BJ (cell line): ENCODE measurements around the gene DCLK1. TPM values are rescaled to one million over a fixed set of nuclear protein-coding genes. Genes with fewer than 3 reads are reported as not detected.
A peak's percentile ranks its signal among the peaks of the same experiment; 100 is the strongest.

Experiments
- CTCF ChIA-PET: fragments of 350-600 bp; formaldehyde crosslinking; extraction: SDS; loops from one replicate; lab custom pipeline; 2021; ENCODE audit warnings: antibody characterized with exemption, inconsistent platforms; lab: Yijun Ruan, JAX
- POLR2A ChIA-PET: fragments of 300-600 bp; sonication (Branson Sonifier 250); formaldehyde crosslinking; extraction: SDS; loops from one replicate; lab custom pipeline; 2021; ENCODE audit warnings: antibody characterized with exemption; lab: Charles Lee
- DNase-seq: peaks from one replicate; pipeline ENCODE4 v3.0.0-alpha.2; 2011; ENCODE audit warnings: low read depth
- H3K27me3 ChIP-seq: 2 replicates; pipeline ENCODE4 v1.6.0; 2011; ENCODE audit warnings: low read length; ENCODE audit not compliant: control insufficient read depth, insufficient read depth
- H3K36me3 ChIP-seq: 2 replicates; pipeline ENCODE4 v1.5.1; 2011; ENCODE audit warnings: low read length; ENCODE audit not compliant: control insufficient read depth, insufficient read depth
- H3K4me3 ChIP-seq: 2 replicates; pipeline ENCODE4 v1.5.1; 2011; ENCODE audit warnings: low read depth, mild to moderate bottlenecking, control low read depth, low read length
- polyA plus RNA-seq: library from polyadenylated mRNA; depleted of rRNA; stranded (reverse); fragments of >200 nt; gene quantifications from 2 replicates; pipeline ENCODE4 v1.2.3, GENCODE V29; 2011
- TF ChIP-seq, protein P1 (sequence below): IDR thresholded peaks from 2 replicates; pipeline ENCODE4 v1.5.1; 2011; ENCODE audit warnings: low read depth, mild to moderate bottlenecking, control low read depth, inconsistent platforms, low read length, moderate library complexity; ENCODE audit not compliant: insufficient read depth

The DCLK1 gene
- polyA plus RNA-seq, 1 experiment: 1.1 TPM

DNA sequence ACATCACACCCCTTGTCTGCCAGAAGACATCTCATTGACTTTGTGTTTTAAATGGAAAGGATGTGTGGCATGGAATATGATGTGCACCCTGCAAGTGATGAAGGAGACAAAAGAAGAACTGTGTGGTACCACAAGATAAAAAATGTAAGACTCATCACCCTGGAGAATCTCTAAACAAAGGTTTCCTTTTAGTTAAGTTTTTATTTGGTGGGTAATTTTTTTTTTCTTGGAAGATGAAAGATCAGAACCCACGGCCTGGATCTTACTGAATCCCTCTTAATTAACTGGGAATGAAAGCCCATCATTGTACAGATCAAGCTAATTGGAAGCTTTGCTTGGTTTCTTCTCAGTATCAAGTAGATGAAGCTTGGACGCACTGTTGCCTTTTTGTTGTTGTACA, 129.6 kb downstream of the DCLK1 start:
- ChIA-PET POLR2A (no interaction called here), CTCF (interaction anchor here (0.6 kb wide), 1 partner anchor 136 kb away, joined by 3 read pairs; no protein-coding TSS in a partner anchor)
- Histone ChIP-seq H3K36me3 (no peaks in the 10 kb centered on the region), H3K27me3 (no peaks in the 10 kb centered on the region), H3K4me3 (no peak overlapping the region)
- TF ChIP-seq, protein P1, sequence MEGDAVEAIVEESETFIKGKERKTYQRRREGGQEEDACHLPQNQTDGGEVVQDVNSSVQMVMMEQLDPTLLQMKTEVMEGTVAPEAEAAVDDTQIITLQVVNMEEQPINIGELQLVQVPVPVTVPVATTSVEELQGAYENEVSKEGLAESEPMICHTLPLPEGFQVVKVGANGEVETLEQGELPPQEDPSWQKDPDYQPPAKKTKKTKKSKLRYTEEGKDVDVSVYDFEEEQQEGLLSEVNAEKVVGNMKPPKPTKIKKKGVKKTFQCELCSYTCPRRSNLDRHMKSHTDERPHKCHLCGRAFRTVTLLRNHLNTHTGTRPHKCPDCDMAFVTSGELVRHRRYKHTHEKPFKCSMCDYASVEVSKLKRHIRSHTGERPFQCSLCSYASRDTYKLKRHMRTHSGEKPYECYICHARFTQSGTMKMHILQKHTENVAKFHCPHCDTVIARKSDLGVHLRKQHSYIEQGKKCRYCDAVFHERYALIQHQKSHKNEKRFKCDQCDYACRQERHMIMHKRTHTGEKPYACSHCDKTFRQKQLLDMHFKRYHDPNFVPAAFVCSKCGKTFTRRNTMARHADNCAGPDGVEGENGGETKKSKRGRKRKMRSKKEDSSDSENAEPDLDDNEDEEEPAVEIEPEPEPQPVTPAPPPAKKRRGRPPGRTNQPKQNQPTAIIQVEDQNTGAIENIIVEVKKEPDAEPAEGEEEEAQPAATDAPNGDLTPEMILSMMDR: no peak
- no peak for DNase-seq

DNA sequence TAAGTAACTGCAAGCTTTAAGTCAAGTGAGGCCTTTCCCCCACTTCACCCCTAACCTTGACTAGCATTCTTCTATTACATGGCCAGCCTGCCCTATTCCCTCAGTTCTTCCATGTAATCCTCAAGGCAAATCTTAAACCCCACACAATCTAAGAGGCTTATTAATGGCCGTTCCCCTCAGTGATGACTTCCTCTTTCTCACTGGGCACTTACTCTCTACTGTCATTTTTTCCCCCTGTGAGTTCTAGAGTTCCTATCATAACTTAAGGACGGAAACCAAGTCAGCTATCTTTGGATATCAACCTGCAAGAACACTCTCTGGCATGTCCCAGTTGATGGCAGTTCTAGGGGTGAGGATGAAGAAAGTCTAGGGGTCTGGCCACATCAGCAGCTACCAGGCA, 131.2 kb downstream of the DCLK1 start:
- TF ChIP-seq, protein P1: no peak
- Histone ChIP-seq H3K36me3 (no peaks in the 10 kb centered on the region), H3K4me3 (no peak overlapping the region), H3K27me3 (no peaks in the 10 kb centered on the region)
- DNase-seq: no peak
- POLR2A ChIA-PET: no interaction called here
- CTCF ChIA-PET: no interaction called here

DNA sequence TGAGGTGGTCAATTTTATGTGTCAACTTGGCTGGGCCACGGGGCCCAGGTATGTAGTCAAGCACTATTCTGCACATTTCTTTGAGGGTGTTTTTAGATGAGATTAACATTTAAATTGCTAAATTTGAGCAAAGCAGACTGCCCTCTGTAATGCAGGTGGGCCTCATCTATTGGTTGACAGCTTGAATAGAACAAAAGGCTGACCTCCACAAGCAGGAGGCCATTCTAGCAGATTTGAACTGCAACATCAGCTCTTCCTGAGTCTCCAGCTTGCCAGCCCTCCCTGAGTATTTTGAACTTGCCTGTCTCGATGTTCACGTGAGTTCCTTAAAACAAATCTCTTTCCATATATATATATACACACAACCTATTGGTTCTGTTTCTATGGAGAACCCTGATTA, 134.8 kb downstream of the DCLK1 start:
- no peaks in the 10 kb centered on the region; the same call in 1 of the 2 replicates for H3K27me3 ChIP-seq
- ChIA-PET POLR2A (no interaction called here), CTCF (no interaction called here)
- TF ChIP-seq, protein P1: no peak
- H3K4me3 ChIP-seq: no peak overlapping the region
- no peak for DNase-seq
- H3K36me3 ChIP-seq: no peaks in the 10 kb centered on the region

DNA sequence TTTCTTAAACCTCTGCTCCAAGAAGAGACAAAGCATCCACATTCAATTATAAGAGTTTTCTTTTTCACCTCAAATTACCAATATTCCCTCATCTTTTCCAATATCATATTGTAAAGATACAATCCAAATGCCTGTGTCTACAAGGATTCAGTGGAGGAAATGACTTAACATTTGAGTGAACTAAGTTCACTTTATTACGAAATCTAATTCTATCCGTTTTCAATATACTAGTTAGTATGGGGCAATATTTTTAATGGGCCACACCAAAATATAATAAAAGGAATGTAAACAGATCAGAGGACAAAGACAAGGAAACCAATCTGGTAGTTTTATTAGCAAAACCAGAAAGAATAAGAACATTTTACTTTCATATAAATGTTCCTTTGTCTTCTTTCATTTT, 136.0 kb downstream of the DCLK1 start:
- CTCF ChIA-PET: interaction anchor here (1.3 to 1.6 kb wide), 2 partner anchors 16 to 288 kb away, joined by 3 to 13 read pairs; no protein-coding TSS in a partner anchor
- no peak for DNase-seq
- no peaks in the 10 kb centered on the region for H3K36me3 ChIP-seq

DNA sequence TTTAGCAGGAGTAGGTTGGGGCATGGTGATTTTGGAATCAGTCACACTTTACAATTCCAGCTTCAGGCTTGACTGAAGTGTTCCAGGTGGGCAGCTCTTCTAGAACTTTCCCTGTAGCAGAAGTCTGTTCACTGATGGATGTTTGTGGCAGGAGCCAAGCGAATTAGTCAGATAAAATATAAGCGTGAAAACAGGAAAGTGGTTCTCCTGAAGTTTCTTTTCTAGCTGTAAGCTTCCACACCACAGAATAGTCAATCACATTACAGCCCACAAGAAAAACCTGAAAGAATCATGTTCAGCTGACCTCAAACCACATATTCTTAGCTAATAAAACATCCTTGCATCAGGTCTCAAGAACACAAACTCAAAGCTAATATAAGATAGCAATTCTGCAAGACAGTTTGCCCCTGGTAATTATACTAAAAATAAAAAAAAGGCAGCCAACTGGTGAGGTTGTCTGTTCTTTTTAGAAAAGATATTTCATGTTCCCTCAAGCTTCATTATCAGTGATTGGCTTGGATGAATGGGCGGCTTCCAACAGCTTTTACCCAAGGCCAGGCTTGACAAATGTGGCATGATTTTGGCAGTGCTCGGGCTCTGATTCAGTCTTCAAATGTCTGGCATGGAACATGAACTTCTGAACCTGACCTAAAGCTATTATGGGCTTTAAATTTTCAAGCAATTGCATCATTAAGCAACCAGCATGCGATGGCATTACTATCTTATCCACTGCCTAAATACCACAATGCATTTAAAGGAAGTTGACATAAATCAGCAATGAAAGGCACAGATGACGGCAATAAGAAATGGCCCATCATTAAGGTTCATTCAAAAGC, 136.8 kb downstream of the DCLK1 start:
- ChIA-PET CTCF (interaction anchor here (0.6 to 1.6 kb wide), 4 partner anchors 16 to 289 kb away, joined by 3 to 13 read pairs (median 4); no protein-coding TSS in a partner anchor), POLR2A (no interaction called here)
- peak; percentile 68 for DNase-seq
- TF ChIP-seq, protein P1: no peak
- Histone ChIP-seq H3K27me3 (no peaks in the 10 kb centered on the region; the same call in 1 of the 2 replicates), H3K4me3 (no peak overlapping the region), H3K36me3 (no peaks in the 10 kb centered on the region)

More for the DNA sequence above, 136.0 kb downstream of the DCLK1 start:
- POLR2A ChIA-PET: no interaction called here
- TF ChIP-seq, protein P1: no peak
- no peak overlapping the region for H3K4me3 ChIP-seq
- no peaks in the 10 kb centered on the region; the same call in 1 of the 2 replicates for H3K27me3 ChIP-seq
